GM21390 (cell line): ENCODE measurements around the gene DTX1.

Source experiments
- ATAC-seq: cut with Tn5 transposase; IDR thresholded peaks from one replicate; pipeline ENCODE4 v1.9.1; 2021; ENCODE audit not compliant: unreplicated experiment

The DTX1 gene

DNA sequence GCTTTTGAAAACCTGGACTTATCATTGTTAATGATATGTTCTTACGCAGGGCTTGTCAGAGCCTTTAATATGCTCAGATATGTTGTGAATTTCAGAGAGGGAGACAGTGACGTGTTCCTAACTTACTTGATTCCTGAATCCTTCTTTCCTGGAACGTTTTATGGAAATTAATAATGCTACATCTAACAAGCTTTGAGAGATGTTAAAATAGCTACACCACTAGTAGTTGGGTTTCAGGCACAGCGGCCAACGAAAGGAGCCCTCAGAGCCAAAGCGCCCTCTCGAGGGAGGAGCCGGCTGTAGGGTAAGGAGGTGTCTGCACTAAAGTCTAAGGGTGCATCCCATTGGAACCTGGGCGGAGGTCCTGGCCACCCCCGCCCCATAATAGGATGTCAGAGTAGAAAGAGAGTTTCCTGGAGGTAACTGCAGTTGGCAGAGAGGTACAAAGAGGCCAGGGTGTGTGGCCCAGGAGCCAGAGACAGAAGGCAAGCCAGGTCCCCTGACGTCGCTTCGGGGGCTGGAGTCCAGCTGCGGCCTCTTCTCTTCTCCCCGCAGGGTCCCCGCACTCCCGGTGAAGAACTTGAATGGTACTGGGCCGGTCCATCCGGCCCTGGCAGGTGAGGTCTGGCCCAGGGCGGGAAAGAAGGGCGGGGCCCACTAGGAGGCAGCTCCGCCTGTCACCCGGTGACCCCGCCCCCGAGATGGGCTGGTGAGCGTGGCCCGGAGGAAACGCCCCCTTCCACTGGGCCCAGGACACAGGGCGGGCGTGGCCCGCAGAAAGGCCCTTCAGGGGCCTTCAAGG is 36.3 kb downstream of the DTX1 start:
- no peak for ATAC-seq

- ATAC-seq = no peak
Observed at GRCh38 chr12:113093409-113094101, 37.0 kb downstream of the DTX1 start.

- no peak for ATAC-seq
Observed at GRCh38 chr12:113094738-113095137, 38.2 kb downstream of the DTX1 start.

DNA sequence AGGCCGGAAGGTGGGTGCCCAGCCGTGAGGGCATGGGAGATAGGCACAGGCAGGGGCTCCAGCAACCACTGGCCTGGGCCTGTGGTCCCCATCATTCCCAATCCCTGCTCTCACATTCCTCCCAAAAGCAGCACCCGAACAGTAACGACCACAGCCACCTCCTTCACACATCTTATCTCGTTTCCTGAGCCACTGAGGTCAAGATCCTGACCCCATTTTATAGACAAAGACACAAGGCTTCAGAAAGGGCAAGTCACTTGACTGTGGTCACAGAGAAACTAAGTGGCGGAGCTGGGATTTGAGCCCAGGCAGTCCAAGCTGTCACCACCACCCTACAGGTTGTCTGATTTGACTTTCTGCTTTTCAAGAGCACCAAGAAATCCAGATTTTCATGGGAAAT is 38.9 kb downstream of the DTX1 start:
- ATAC-seq = no peak

- no peak for ATAC-seq
Observed at GRCh38 chr12:113096675-113097461, 40.3 kb downstream of the DTX1 start.

DNA sequence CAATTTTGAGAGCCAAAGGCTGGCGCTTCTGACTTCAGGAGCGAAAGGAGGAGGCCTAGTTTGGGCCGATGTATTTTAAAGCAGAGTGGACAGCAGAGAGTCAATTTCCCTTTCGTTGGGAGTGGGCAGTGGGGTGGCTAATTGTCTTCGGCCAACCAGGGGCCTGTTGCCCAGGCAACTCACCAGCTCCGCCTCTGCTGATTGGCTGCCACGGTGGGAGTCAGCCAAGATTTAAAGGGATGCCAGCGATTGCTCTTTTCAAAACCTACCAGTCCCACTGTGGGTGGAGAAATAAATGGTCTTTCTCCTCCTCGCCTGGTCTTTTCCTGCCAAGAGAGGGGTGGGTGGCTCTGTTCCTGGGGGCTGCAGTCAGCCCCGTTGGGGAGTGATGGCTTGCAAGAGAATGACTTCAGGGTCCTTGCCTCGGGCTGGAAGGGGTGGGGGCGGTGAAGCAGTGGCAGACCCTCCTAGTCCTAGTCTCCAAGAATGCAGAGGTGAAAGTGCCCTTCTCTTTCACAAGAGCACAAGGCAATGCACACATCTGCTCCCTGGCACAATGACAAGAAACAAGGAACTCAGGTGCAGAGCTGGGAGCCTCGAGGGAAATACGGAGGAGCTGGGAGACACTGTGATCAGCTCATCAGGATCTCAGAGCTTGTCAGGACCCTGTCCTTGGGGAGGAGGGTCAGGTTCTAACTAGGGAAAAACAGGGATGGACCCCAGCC is 41.3 kb downstream of the DTX1 start:
- no peak for ATAC-seq

DNA sequence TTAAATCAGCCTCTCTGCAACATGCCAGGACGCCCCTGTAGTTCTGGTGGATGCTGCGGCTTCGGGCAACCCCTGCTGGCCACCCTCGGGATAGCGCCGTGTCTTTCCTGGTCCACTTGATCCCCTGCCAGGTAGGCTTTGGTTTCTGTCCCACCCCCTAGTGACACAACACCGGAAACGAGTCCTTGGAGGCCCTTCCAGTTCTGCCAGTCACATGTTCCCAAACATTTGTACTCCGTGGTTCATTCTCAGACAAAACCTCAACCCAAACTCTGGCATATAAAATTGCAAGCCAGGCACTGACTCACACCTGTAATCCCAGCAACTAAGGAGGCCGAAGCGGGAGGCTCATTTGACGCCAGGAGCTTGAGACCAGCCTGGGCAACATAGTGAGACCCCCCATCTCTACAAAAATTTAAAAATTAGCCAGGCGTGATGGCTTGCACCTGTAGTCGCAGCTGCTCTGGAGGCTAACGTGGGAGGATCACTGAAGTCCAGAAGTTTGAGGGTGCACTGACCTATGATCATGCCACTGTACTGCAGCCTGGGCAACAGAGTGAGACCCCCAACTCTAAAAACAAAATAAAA is 42.0 kb downstream of the DTX1 start:
- ATAC-seq = no peak

DNA sequence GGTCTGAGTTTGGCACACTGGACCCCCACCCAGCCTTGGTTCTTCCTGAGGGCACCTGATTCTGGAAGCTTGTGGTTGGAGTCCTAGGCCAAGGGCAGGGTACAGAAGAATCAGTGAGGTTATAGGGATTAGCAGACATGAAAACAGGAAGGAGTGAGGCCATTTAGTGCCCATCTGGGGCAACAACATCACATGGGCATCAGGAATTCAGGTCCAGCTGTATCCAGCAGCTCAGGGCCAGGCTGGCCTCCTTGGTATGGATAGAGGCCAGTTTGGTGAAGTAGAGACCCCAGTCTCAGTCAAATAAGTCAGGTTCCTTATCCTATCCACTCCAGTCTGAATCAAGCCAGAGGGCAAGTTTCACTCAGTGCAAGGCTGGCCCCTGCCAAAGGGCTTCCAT is 42.8 kb downstream of the DTX1 start:
- ATAC-seq = no peak

- no peak for ATAC-seq
Observed at GRCh38 chr12:113099764-113100163, 43.2 kb downstream of the DTX1 start.

DNA sequence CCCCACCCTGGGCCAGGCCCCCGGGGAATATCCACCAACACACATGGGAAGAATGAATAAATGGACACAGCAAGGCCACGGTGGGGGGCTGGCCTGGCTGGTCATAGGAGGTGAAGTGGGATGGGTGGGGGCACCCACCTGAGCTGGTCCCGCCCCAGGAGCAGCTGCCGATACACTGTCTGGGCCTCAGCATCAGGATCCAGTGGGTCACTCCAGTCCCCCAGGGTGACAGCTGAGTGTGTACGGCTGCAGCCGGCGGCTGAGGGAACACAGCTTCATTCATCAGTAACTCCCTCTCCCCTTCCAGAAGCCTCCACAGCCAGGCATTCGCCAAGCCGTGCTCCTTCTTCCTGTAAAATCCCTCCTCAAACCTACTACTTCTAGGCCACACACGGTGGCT is 45.2 kb downstream of the DTX1 start:
- ATAC-seq = no peak

GRCh38 chr12:113102811-113103210 is 46.3 kb downstream of the DTX1 start:
- no peak for ATAC-seq

DNA sequence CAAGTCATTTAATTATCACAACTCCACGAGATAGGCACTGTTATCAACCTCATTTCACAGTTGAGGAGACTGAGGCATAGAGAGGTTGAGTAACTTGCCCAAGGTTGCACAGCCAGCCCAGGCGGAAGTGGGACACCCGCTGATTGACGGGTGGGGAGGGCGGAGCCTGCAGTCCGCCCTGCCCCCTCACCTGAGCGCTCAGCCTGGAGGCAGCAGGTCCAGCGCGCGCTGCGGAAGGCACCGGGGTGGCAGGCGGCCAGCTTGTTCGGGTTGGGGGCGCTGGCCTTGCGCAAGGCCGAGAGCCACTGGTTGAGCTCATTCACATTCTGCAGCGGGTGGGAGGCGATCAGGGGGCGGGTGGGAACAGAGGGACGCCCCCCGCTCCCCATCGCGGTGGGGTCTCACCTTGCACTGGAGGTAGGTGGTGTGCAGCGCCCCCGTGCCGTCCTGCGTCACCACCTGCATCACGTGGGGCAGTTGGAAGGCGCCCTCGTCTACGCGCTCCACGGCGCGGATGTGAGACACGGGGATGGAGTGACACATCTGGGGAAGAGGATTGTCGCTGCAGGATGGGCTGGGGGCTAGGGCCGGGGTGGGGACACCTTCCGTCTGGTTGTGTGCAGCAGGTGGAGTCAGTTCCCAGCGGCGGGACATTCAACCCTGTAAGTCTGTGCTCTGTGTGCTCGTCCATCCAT is 47.4 kb downstream of the DTX1 start:
- ATAC-seq = peak; percentile 53

DNA sequence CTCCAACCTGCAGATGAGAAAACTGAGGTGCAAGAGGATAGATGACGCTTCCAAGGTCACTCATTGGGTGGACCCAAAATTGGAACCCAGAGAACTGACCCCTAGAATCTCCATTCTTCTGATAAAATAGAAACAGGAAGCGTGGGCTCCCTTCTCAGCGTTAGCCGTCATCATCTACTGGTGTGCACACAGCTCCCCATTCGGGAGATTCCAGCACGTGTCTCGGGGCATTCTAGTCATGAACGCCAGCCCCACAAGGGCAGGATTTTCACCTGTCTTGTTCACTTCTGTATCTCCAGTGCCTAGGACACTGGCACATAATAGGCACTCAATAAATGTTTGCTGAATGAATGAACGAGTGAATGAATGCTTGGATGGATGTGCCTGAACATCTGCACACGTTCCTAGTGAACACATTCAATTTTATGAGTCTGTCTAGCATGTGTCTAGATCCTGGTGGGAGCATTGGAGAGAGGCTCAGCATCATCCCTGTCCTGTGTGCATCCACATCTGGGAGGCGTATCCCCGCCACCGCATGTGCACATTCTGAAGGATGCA is 48.5 kb downstream of the DTX1 start:
- ATAC-seq = no peak

GRCh38 chr12:113105606-113106271 is 49.2 kb downstream of the DTX1 start:
- ATAC-seq = no peak

- no peak for ATAC-seq
Observed at GRCh38 chr12:113106361-113106760, 49.8 kb downstream of the DTX1 start.

DNA sequence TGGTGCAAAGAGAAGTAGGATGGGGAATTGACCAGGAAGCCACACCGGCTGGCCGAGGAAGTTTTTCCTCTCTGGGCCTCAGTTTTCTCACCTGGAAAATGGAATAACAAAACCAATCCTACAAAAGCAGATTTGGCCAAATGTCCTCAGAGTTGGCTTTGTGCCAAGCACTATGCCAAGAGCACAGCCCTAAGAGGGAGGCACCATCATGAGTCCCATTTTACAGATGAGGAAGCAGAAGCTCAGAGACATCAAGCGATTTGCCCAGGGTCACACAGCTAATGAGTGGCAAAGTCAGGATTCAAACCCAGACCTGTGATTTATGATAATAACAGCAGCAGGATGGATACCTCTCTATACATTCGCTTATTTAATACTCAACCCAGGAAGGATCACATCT is 51.8 kb downstream of the DTX1 start:
- ATAC-seq = no peak

GRCh38 chr12:113109360-113109759 is 52.8 kb downstream of the DTX1 start:
- ATAC-seq = no peak

DNA sequence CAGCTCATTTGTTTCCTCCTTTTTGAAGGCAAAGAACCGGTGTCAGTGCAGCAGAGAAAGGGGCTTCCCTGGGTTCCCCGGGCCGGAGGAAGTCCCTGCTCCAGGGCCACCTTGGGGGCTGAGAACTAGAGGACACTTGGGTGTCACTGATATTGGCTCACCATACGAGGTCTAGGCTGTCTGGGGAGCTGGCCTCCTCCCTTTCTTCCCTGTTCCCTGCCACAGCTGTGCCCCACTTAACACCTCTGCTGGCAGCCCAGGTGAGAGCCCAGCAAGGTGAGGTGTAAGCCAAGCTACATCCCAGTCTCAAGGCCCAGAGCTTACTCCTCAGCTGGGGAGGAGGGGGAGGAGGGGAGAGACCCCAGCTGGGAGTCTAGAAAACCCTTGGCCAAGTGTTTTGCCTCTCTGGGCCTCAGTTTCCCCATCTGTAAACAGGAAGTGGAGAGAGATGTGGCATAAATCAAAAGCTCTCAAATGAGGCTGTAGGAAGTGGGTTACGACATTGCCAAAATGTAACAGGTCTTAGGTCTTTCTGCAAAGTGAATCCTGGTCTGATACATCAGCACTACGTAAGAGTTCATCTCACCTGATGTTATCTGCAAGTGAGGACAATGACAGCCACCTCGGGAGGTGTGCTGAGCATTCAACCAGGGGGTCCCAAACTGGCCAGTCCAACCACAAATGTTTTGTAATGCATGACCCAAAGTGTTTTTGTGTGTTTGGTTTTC is 53.5 kb downstream of the DTX1 start:
- no peak for ATAC-seq

- no peak for ATAC-seq
Observed at GRCh38 chr12:113111247-113111646, 54.7 kb downstream of the DTX1 start.
